Endothelial cell of umbilical vein (primary cell): ENCODE results near the gene OTULIN.

Experiments used
- MYC ChIP-seq: IDR thresholded peaks from one replicate; pipeline ENCODE4 v1.6.1; 2011; ENCODE audit warnings: mild to moderate bottlenecking, low read depth, low read length
- POLR2A ChIP-seq: IDR thresholded peaks from 2 replicates; pipeline ENCODE4 v1.6.1; 2012; ENCODE audit warnings: low read depth, mild to moderate bottlenecking, control low read depth, low read length
- POLR2AphosphoS5 ChIP-seq: IDR thresholded peaks from 2 replicates; pipeline ENCODE4 v1.6.1; 2012; ENCODE audit warnings: low read depth, mild to moderate bottlenecking, control low read depth, low read length, moderate library complexity; ENCODE audit not compliant: insufficient read depth
- TF ChIP-seq, protein P1 (sequence below), 2 donors: IDR thresholded peaks; 1 replicate in 1 of 2; 2 replicates in 1 of 2; pipeline ENCODE4 v1.5.1; 2011; ENCODE audit warnings: low read length in 2 of 2, mild to moderate bottlenecking in 2 of 2, moderate library complexity in 2 of 2, control low read depth in 1 of 2, inconsistent platforms in 1 of 2, low read depth in 1 of 2; ENCODE audit not compliant: insufficient read depth in 1 of 2; ENCODE audit errors: extremely low read depth in 1 of 2

- TF ChIP-seq POLR2AphosphoS5 (no peak), MYC (no peak), POLR2A (no peak)
- TF ChIP-seq, protein P1, sequence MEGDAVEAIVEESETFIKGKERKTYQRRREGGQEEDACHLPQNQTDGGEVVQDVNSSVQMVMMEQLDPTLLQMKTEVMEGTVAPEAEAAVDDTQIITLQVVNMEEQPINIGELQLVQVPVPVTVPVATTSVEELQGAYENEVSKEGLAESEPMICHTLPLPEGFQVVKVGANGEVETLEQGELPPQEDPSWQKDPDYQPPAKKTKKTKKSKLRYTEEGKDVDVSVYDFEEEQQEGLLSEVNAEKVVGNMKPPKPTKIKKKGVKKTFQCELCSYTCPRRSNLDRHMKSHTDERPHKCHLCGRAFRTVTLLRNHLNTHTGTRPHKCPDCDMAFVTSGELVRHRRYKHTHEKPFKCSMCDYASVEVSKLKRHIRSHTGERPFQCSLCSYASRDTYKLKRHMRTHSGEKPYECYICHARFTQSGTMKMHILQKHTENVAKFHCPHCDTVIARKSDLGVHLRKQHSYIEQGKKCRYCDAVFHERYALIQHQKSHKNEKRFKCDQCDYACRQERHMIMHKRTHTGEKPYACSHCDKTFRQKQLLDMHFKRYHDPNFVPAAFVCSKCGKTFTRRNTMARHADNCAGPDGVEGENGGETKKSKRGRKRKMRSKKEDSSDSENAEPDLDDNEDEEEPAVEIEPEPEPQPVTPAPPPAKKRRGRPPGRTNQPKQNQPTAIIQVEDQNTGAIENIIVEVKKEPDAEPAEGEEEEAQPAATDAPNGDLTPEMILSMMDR (IDR thresholded peaks at IDR 0.05; ENCODE audit: extremely low read depth in 1 of 2, insufficient read depth in 1 of 2, low read depth in 1 of 2, low read length in 2 of 2): no peak
These were observed 19.8 kb upstream of the OTULIN start for GRCh38 chr5:14644623-14645237.
